COLO829 (cell line): ENCODE results near the gene C21orf58.
"Not testable (repeated sequence)": the region's sequence is repeated elsewhere in the genome, so short reads cannot be mapped to it uniquely, and the experiment has no call there.

ENCODE experiments used
- DNase-seq: peaks from one replicate; pipeline ENCODE4 v3.0.0; 2012; ENCODE audit warnings: low spot score

C21orf58 gene

GRCh38 chr21:46323710-46324389 lies at the start of gene C21orf58, which contains the start of gene PCNT:
TSS of gene C21orf58 (minus strand) at chr21:46323870. CDS start at chr21:46322738, 1,132 bp downstream.
TSS of gene PCNT (plus strand) at chr21:46324156. CDS start at chr21:46324229, 73 bp downstream.
- peak; percentile 97 for DNase-seq

- DNase-seq = not testable (repeated sequence)
These were observed 49.3 kb upstream of the C21orf58 start for GRCh38 chr21:46372947-46373346.

- no peak for DNase-seq
These were observed 48.4 kb upstream of the C21orf58 start for GRCh38 chr21:46372014-46372485.

GRCh38 chr21:46371204-46372013 lies 47.7 kb upstream of the C21orf58 start:
- DNase-seq = no peak

- DNase-seq = no peak
These were observed 46.0 kb upstream of the C21orf58 start for GRCh38 chr21:46369520-46370235.

- DNase-seq = no peak
These were observed 45.0 kb upstream of the C21orf58 start for GRCh38 chr21:46368533-46369285.

GRCh38 chr21:46366966-46367365 lies 43.3 kb upstream of the C21orf58 start:
- DNase-seq = no peak

GRCh38 chr21:46366561-46366960 lies 42.9 kb upstream of the C21orf58 start:
- no peak for DNase-seq

GRCh38 chr21:46366091-46366490 lies 42.4 kb upstream of the C21orf58 start:
- no peak for DNase-seq

- no peak for DNase-seq
These were observed 40.0 kb upstream of the C21orf58 start for GRCh38 chr21:46363698-46364097.

GRCh38 chr21:46362946-46363345 lies 39.3 kb upstream of the C21orf58 start:
- DNase-seq = no peak

GRCh38 chr21:46361935-46362334 lies 38.3 kb upstream of the C21orf58 start:
- DNase-seq = no peak

- no peak for DNase-seq
These were observed 37.5 kb upstream of the C21orf58 start for GRCh38 chr21:46361176-46361575.

GRCh38 chr21:46357684-46358425 lies 34.2 kb upstream of the C21orf58 start:
- DNase-seq = no peak

- DNase-seq = no peak
These were observed 33.6 kb upstream of the C21orf58 start for GRCh38 chr21:46357335-46357604.

- no peak for DNase-seq
These were observed 33.0 kb upstream of the C21orf58 start for GRCh38 chr21:46356494-46357334.

- DNase-seq = no peak
These were observed 32.3 kb upstream of the C21orf58 start for GRCh38 chr21:46356005-46356338.

GRCh38 chr21:46355161-46356004 lies 31.7 kb upstream of the C21orf58 start:
- DNase-seq = no peak

GRCh38 chr21:46354518-46354917 lies 30.8 kb upstream of the C21orf58 start:
- DNase-seq = no peak

- no peak for DNase-seq
These were observed 30.4 kb upstream of the C21orf58 start for GRCh38 chr21:46354046-46354445.
